ENCODE measurements around the gene ASPM. TPM values are rescaled to one million over a fixed set of nuclear protein-coding genes. Genes with fewer than 3 reads are reported as not detected.
A peak's percentile ranks its signal among the peaks of the same experiment; 100 is the strongest.

ASPM gene
- polyA plus RNA-seq, 1 of the 3 experiments (the other 2 are of a cell fraction) = 3.0 TPM

DNA sequence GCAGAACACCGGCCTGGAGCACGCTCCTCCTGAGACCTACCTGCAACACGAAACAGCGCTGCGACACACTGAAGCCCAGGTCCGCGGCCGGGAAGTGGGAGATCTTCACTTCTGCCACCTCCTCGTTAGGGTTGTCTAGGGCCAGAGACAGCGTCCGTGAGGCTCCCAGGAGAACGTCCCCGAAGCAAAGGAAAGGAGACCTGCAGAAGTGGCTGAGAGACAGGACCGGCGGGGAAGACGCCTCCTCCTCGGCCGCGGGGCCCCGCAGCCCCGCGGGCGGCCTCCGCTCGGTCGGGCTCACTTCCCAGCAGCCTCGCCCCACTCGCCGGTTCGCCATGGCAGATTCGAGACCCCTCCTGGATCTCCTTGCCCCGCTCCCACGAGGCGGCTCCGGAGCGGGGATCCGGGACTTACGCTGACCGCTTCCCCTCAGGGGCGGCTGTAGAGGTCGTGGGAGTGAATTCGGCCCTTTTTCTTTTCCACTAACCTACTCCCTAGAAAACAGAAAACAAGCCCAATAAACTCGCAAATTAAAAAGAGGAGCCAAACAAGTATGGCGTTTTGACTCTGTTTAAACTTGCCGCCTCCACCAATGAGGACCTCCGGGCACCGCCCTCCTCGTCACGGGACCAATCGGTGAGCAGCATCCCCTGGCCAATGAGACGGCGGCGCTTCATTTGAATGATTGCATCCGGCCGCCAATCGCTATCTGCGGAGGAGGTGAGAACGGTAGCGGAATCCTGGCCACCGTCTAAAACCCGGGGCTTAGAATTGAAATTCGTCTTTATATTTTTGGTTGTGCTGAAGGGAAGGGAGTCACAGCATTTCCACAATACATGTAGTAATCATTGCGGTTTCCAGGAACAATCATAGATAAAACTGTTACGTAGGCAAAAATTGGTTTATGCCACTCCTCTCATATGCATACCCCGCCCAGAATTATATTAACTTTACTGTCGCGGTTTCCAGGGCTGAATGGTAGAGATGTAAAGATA, at the start of gene ASPM (continued):
- TF ChIP-seq, protein P1, sequence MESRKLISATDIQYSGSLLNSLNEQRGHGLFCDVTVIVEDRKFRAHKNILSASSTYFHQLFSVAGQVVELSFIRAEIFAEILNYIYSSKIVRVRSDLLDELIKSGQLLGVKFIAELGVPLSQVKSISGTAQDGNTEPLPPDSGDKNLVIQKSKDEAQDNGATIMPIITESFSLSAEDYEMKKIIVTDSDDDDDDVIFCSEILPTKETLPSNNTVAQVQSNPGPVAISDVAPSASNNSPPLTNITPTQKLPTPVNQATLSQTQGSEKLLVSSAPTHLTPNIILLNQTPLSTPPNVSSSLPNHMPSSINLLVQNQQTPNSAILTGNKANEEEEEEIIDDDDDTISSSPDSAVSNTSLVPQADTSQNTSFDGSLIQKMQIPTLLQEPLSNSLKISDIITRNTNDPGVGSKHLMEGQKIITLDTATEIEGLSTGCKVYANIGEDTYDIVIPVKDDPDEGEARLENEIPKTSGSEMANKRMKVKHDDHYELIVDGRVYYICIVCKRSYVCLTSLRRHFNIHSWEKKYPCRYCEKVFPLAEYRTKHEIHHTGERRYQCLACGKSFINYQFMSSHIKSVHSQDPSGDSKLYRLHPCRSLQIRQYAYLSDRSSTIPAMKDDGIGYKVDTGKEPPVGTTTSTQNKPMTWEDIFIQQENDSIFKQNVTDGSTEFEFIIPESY (IDR thresholded peaks at IDR 0.05; ENCODE audit: borderline replicate concordance, low read depth) = no peak
- TF ChIP-seq TAF1 (IDR thresholded peaks at IDR 0.05; ENCODE audit: borderline replicate concordance, low read depth, low read length) (peak; percentile 62; the same call in 1 of the 2 replicates), NRF1 (IDR thresholded peaks at IDR 0.05; ENCODE audit: low read depth, low read length) (no peak), RFX5 (IDR thresholded peaks at IDR 0.05; ENCODE audit: low read length) (peak; percentile 46; the same call in 1 of the 2 replicates), JUND (IDR thresholded peaks at IDR 0.05) (no peak), GATA2 (CRISPR knock-in tag; IDR thresholded peaks at IDR 0.05) (no peak; the same call in 1 of the 2 replicates), EZH2phosphoT487 (IDR thresholded peaks at IDR 0.05; ENCODE audit: borderline replicate concordance, low read depth) (no peak), GABPA (IDR thresholded peaks at IDR 0.05; ENCODE audit: low read depth) (no peak), POLR2AphosphoS5 (IDR thresholded peaks at IDR 0.05; ENCODE audit: low read depth, low read length) (peak; percentile 46; the same call in 1 of the 2 replicates), RCOR1 (IDR thresholded peaks at IDR 0.05; ENCODE audit: low read length) (no peak)
- TF ChIP-seq, protein P2, sequence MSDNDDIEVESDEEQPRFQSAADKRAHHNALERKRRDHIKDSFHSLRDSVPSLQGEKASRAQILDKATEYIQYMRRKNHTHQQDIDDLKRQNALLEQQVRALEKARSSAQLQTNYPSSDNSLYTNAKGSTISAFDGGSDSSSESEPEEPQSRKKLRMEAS (IDR thresholded peaks at IDR 0.05; ENCODE audit: low read depth) = peak; percentile 73
- TF ChIP-seq, protein P3, sequence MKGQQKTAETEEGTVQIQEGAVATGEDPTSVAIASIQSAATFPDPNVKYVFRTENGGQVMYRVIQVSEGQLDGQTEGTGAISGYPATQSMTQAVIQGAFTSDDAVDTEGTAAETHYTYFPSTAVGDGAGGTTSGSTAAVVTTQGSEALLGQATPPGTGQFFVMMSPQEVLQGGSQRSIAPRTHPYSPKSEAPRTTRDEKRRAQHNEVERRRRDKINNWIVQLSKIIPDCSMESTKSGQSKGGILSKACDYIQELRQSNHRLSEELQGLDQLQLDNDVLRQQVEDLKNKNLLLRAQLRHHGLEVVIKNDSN (IDR thresholded peaks at IDR 0.05; ENCODE audit: borderline replicate concordance, low read depth) = 0 out of 2 replicates have a peak, but pooled peaks have one; percentile 37

DNA sequence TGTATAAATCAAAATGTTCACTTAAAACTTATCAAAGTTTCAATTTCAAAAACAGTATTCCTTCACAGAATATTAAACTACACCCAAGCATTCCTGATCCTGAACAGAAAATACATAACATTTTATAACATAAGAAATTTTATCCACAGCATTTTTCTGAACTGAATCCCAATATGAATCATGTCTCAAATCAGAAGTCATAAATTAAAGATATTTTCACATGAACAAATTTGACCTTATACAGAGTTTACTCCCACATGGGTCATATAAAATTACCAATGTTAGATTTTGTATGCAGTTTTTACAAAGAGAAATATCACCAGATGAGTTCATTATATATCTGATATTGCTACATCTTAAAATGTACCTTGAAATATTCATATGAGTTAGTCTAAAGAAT, 48.6 kb upstream of the ASPM start:
- Histone ChIP-seq H3K79me2 (ENCODE audit: insufficient read depth) (peaks cover 84% of the 10 kb centered on the region), H4K20me1 (ENCODE audit: insufficient read depth) (no peaks in the 10 kb centered on the region), H3K27ac (ENCODE audit: low read depth in 2 of 2, low read length in 1 of 2) (peak overlapping the region in 1 of 2 experiments; percentile 68; a peak in 3 of 4 replicates), H3K36me3 (replicated peaks in 1 of 2; ENCODE audit: control insufficient read depth in 1 of 2, insufficient read depth in 2 of 2, low read length in 1 of 2) (peaks cover 24 to 29% of the 10 kb centered on the region in 2 experiments), H3K9me2 (no peaks in the 10 kb centered on the region), H3K9me3 (no peaks in the 10 kb centered on the region), H3F3A (replicated peaks; ENCODE audit: insufficient read depth) (no peaks in the 10 kb centered on the region), H3K27me3 (ENCODE audit: insufficient read depth) (no peaks in the 10 kb centered on the region), H2AFZ (ENCODE audit: low read depth) (no peak overlapping the region), H3K9ac (peak overlapping the region; percentile 37; the same call in 1 of the 2 replicates), H3K4me1 (ENCODE audit: control insufficient read depth in 1 of 2, insufficient read depth in 2 of 2, low read depth in 1 of 2, low read length in 1 of 2) (peaks cover 19 to 28% of the 10 kb centered on the region in 2 experiments; a peak in 2 of 4 replicates), H3K4me3 (ENCODE audit: low read depth in 2 of 2, low read length in 1 of 2) (peak overlapping the region in 1 of 2 experiments; percentile 39; a peak in 2 of 4 replicates), H3K4me2 (peak overlapping the region; percentile 67)
- no peak for TF ChIP-seq RCOR1 (IDR thresholded peaks at IDR 0.05; ENCODE audit: low read length)
- no peak for TF ChIP-seq TAF1 (IDR thresholded peaks at IDR 0.05; ENCODE audit: borderline replicate concordance, low read depth, low read length)
- TF ChIP-seq JUND (IDR thresholded peaks at IDR 0.05) = peak; percentile 11; the same call in 1 of the 2 replicates
- peak; percentile 13; the same call in 1 of the 2 replicates for TF ChIP-seq FOSL2 (IDR thresholded peaks at IDR 0.05; ENCODE audit: borderline replicate concordance, low read depth)
- no peak for TF ChIP-seq RFX5 (IDR thresholded peaks at IDR 0.05; ENCODE audit: low read length)
- no peak for TF ChIP-seq FOXM1 (IDR thresholded peaks at IDR 0.05; ENCODE audit: low read depth)
- TF ChIP-seq, protein P4, sequence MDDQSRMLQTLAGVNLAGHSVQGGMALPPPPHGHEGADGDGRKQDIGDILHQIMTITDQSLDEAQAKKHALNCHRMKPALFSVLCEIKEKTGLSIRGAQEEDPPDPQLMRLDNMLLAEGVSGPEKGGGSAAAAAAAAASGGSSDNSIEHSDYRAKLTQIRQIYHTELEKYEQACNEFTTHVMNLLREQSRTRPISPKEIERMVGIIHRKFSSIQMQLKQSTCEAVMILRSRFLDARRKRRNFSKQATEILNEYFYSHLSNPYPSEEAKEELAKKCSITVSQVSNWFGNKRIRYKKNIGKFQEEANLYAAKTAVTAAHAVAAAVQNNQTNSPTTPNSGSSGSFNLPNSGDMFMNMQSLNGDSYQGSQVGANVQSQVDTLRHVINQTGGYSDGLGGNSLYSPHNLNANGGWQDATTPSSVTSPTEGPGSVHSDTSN (IDR thresholded peaks at IDR 0.05) = peak; percentile 21; the same call in 1 of the 2 replicates
- TF ChIP-seq EP300 (IDR thresholded peaks at IDR 0.05; ENCODE audit: borderline replicate concordance in 1 of 2, low read depth in 1 of 2, low read length in 1 of 2) = no peak
- no peak for TF ChIP-seq RAD21 (IDR thresholded peaks at IDR 0.05; ENCODE audit: low read length)
- TF ChIP-seq MEF2A (IDR thresholded peaks at IDR 0.05; ENCODE audit: borderline replicate concordance, low read depth) = no peak
- CTCF ChIA-PET = no interaction called here
- POLR2A ChIA-PET = no interaction called here
- no peak for DNase-seq
